Myocyte (in vitro differentiated cells): Measurements from ENCODE around the gene CETP. TPM values are rescaled to one million over a fixed set of nuclear protein-coding genes. Genes with fewer than 3 reads are reported as not detected.

Experiments used
- total RNA-seq: library from RNA; depleted of rRNA; stranded (reverse); fragments of >200 nt; gene quantifications from 2 replicates; pipeline ENCODE4 v1.2.3, GENCODE V29; 2014

The CETP gene
- total RNA-seq, 1 donor from 2014 or later = not detected

Other genes starting within 250 kb of the CETP start
- gene NUP93, start 231.8 kb upstream of the CETP start, total RNA-seq = 114 and 151 TPM in 2 replicates
- 0.16 TPM in 1 of 2 replicates, not detected in the other for gene SLC12A3, start 96.7 kb upstream of the CETP start, total RNA-seq
- gene HERPUD1, start 29.8 kb upstream of the CETP start, total RNA-seq = 255 and 327 TPM in 2 replicates
- 10.0 and 15.7 TPM in 2 replicates for gene NLRC5, start 27.6 kb downstream of the CETP start, total RNA-seq
- gene CPNE2, start 130.6 kb downstream of the CETP start, total RNA-seq = 12.1 and 24.7 TPM in 2 replicates
- gene PSME3IP1, start 224.1 kb downstream of the CETP start, total RNA-seq = 76.0 and 78.4 TPM in 2 replicates
- 39.6 and 42.1 TPM in 2 replicates for gene RSPRY1, start 224.4 kb downstream of the CETP start, total RNA-seq